Loucy (cell line): Measurements from ENCODE around the gene C19orf25.

ENCODE experiments used
- CTCF ChIP-seq: fragments of 200-600 bp; sonication (generic); conservative IDR thresholded peaks from 2 replicates; pipeline ENCODE4 v1.5.1; 2014; ENCODE audit warnings: mild to moderate bottlenecking, antibody characterized with exemption, low read length
- EZH2phosphoT487 ChIP-seq: fragments of 200-600 bp; IDR thresholded peaks from 2 replicates; pipeline ENCODE4 v1.6.1; 2018; ENCODE audit warnings: antibody characterized with exemption, mild to moderate bottlenecking, moderate library complexity, borderline replicate concordance

DNA sequence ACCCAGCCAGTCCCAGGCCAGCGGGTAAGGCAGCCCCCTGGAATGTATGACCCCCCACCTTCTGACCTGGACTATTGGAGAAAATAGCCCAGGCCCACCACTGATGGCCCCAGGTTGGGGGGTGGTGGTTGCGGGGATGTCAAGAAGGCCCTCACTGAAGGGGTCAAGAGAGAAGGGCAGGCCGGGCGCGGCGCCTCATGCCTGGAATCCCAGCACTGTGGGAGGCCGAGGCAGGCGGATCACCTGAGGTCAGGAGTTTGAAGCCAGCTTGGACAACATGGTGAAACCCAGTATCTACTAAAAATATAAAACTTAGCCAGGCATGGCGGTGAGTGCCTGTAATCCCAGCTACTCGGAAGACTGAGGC lies 35.3 kb upstream of the C19orf25 start:
- TF ChIP-seq CTCF: no peak
- no peak for TF ChIP-seq EZH2phosphoT487
